ENCODE data around the gene MDM4.
"Not testable (repeated sequence)": the region's sequence is repeated elsewhere in the genome, so short reads cannot be mapped to it uniquely, and the experiment has no call there.

The MDM4 gene

DNA sequence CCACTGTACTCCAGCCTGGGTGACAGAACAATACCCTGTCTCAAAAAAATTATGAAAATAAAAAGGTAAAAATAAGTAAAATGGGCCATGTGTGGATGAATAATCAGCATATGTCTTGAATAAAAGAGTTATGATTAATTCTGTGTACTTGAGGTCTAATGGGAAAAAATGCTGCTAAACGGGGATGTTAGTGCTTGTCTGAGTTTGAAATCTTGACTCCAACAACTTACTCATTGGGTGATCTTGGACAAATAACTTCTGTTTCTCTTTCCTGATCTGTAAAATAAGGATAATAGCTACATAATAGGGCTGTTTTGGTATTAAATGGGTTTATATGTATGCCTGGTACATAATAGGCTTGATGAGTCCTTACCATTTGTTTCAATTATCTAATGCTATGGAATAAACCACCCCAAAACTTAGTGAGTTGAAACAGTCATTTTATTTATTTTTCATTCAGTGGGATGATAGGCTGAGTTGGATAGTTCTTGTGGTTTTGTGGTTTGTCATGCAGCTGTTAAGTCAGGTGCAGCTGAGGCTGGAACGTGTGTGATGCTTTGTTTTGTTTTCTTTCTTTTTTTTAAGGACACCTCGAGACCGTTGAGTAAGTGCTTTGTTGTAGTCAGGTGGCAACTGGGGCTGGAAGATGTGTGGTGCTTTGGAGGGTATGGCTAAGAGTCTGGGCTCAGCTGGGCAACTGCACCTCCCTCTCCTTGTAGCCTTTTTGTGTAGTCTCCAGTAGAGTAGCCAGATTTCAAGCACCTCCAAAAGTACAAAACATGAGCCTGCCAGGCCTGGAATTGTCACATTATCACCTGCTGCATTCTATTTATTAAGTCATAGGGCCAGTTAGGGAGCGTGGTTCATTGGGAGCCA lies 4.9 kb downstream of the MDM4 start:
- DNase-seq, result peak; percentile 39

DNA sequence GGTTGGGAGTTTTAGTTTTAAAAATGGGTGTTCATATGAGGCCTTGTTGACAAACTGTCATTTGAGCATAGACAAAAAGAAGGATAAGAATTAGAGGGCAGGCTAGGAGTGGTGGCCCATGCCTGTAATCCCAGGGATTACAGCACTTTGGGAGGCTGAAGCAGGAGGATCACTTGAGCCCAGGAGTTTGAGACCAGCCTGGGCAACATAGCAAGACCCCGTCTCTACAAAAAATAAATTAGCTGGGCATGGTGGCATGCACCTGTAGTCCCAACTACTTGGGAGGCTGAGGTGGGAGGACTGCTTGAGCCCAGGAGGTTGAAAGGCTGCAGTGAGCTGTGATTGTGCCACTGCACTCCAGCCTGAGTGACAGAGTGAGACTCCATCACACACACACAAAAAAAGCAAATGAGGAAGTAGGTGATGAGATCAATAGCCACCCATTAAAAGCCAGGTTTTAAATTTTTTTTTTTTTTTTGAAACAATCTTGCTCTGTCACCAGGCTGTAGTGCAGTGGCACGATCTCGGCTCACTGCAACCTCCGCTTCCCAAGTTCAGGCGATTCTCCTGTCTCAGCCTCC lies 5.8 kb downstream of the MDM4 start:
- DNase-seq, result not testable (repeated sequence)

DNA sequence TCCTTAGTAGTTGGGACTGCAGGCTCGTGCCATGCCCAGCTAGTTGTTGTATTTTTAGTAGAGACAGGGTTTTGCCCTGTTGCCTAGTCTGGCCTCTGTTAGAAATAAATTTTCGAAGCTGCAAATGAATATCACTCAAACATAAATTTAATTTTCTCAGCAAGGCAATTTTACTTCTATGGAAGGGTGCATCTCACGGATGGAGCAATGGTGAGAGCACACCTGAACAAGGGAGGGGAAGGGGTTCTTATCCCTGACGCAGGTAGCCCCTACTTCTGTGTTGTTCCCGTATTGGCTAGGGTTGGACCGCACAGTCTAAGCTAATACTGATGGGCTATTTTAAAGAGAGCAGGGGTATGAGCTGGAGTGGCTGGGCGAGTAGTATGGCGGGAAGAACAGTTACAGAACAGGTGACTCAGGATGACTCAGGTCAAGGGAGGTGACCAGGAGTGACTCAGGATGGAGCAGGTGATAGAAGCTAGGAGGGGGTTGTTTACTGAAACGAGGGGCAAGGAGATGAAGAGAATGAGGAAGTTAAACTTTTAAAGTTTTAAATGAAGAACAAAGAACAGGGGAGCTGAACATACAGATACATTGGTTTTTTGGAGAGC lies 7.5 kb downstream of the MDM4 start:
- DNase-seq, result no peak

DNA sequence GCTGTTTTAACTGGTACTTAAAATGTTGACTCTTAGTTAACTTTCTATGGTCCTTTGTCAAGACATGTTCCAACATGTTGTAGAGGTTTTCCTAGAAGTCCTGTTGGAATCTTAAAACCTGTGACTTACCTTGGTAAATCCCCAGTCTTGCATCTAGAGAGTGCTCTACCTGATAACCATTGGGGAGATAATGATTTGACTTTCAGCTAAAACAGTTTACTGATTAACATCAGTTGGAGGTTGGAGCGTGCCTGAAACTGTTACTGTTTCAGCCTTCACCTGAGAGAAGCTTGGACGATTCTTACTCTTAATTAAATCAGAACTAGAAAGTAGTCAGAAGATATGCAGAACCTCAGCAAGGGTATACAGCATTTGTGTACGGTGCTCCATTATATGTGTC lies 8.8 kb downstream of the MDM4 start:
- DNase-seq, result no peak

DNA sequence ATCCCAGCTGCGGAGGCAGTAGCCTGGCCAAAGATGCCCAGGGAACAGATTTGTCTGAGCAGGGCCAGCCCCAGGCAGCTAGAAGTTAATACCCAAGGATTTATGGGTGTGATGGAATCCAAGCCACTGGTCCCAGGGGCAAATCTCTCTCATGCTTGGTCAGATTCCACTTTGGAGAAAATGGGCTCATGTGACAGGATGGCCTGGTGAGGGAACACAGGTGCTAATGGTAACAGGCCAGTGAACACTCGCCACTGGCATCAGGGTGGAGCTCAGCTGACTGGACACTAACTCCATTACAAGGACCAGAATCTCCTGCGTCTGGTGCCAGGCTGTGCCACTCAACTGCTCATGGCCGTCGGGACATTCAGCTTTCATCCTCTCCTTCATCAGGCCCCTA lies 12.0 kb downstream of the MDM4 start:
- no peak for DNase-seq

DNA sequence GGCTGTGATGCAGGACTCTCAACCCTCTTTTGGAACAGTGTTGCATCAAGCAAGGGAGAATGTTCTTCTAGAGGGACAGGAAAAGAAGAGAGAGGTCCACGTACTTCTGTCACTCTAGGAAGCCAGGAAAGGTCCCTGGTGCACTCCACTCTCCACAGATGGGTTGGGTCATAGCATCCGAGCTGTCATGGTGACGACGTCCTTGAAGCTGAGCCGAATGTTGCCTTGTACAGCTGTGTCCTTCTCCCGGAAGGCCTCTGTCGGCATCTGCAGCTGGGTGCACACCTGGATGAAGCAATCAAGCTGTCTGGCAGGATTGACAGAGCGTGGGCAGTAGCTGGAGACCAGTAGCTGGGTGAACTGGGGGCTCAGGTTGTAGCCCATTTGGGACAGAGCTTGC lies 12.5 kb downstream of the MDM4 start:
- DNase-seq, result no peak

DNA sequence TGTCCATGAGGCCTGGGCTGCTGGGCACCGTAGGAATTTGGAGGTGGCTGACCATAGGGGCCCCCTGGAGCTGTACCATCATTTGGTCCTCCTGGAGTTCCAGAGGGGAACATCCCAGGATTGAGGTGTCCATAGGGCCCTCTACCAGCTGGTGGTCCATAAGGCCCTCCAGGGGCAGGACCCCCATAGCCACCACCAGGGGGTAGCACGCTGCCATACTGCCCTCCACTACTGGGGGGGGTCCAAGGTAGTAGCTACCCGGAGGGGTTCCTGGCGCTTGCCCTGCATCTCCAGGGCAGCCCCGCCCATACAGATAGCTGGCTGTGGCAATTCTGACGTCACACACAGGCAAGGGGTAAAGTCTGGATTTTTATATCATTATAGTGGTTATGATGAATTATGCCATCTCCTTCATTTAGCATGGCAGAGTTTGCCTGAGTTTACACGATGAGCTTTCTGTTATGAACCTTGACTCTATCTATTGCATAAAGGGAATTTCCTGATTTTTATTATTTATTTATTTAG lies 13.2 kb downstream of the MDM4 start:
- DNase-seq, result no peak

DNA sequence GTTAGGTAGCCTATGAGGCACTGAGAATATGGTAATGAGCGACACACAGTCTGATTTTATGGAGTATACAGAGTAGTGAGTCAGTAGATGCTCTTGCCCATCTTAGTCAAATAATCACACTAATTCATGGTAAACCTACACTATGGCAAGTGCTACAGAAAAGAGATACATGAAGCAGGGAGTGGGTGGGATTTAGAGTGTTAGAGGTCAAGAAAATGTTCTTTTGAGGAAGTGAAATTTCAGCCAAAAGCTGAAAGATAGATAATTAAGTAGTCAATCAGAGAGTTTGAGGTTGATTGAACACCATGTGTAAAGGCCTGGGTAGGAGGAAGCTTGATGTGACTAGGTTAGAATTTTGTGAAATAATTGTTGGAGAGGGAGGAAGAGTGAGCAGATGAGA lies 14.7 kb downstream of the MDM4 start:
- DNase-seq, result no peak

DNA sequence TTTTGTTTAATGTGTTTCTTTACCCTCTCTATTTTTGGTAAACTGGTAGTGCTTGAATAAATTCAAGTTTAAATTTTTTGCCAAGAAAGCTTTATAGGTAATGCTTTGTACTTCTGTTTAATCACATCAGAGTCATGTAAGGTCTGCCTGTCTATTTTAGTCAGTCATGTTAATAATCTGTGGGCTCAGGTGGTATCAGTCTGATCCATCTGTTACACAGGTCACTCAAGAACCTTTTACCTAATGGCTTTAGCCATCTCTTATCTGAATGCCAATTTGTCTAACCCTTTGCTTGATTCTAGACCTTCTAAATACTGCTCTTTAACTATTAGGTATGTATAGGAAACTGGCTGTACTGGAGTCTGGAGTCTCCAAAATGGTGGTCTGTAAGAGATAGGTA lies 16.6 kb downstream of the MDM4 start:
- DNase-seq, result no peak

DNA sequence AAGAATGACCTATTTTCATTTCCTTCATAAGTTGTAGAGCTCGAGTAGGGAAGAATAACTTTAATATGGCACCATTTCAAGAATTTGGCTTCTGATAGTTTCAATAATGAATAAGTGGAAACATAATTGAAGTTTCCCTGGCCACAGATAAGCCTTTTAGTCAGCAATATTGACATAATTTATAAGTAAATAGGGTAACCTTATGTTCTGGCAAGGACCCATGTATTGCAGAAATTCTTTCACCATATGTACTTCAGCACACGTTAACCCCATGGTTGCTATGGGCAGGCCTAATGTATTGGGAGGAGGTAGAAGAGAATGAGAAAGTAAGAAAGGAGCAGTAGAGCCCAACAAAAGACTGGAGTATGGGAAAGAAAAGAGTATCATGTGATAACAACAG lies 25.4 kb downstream of the MDM4 start:
- no peak for DNase-seq

DNA sequence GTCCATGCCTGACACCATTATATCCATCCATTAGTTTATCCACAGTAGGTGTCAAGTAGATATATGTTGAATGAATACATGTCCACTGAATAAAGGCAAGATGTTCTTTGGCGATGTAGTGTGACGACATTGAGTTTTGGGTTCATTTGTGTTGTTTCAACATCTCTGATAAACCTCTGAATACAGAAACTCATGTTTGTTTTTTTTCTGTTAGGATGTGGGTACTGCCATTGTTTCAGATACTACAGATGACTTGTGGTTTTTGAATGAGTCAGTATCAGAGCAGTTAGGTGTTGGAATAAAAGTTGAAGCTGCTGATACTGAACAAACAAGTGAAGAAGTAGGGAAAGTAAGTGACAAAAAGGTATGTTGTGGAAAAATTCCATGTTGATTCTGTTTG lies 28.1 kb downstream of the MDM4 start:
- DNase-seq, result no peak

DNA sequence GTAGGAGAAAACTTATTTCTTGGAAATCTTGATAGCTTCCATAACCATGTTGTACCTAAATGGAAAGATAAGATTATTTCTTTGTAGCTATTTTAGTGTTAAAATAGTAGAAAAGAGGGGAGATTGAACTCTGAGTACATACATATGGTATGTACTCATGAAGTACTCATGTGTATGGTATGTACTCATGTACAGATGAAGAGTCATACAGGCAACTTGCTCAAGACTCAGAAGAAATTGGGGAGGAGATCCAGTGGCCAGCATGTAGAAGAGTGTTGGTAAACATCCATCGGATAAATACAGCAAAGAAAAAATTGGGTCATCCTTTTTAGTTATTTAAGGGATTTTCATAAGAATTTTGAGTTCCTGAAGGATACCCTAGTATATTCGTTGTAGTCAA lies 29.0 kb downstream of the MDM4 start:
- no peak for DNase-seq

DNA sequence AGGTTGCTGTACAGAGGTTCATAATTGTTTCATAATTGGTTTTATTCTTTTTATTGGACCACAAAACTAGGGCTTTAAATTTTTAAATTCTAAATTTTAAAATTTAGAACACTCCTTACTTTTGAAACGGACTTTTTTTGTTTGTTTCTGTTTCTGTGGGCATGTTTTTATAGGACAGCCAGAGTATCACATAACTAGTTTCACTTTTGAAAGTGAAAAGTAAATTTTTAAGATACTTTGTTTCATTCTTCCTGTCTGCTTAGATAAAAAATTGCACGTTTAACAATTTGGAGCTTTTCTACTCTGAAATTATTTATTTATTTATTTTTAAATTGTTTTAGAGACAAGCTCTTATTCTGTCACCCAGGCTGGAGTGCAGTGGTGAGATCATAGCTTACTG lies 29.7 kb downstream of the MDM4 start:
- DNase-seq, result no peak

DNA sequence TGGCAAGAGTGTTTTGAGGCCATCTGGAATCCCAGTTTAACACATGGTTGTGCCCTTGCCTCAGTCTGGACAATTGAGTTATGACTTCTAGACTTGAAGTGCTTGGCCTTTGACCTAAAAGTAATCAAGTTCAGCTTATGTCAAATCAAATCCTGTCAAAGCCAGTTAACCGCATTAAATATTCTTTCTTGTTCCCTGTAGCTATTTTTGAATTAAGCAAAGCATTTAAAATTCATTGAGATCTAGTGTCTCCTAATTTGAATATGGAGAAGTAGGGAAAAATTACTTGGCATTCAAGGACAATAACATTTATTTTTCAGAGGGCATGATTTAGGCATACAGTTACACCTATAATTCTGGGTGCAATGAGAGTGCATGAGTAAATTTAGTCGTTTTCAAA lies 32.1 kb downstream of the MDM4 start:
- DNase-seq, result no peak

DNA sequence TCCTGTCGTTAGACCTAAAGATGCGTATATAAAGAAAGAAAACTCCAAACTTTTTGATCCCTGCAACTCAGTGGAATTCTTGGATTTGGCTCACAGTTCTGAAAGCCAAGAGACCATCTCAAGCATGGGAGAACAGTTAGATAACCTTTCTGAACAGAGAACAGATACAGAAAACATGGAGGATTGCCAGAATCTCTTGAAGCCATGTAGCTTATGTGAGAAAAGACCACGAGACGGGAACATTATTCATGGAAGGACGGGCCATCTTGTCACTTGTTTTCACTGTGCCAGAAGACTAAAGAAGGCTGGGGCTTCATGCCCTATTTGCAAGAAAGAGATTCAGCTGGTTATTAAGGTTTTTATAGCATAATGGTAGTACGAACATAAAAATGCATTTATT lies 33.1 kb downstream of the MDM4 start:
- no peak for DNase-seq

DNA sequence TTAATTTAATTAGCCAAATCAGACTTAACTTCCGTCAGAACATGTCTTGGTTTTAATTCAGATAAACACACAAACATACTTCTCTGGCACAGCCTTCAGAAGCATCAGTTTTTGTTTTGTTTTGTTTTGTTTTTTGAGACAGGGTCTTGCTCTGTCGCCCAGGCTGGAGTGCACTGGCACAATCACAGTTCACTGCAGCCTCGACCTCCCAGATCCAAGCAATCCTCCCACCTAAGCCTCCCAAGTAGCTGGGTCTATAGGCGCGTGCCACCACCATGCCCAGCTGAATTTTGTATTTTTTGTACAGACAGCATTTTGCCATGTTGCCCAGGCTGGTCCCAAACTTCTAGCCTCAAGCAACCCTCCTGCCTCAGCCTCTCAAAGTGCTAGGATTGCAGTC lies 34.7 kb downstream of the MDM4 start:
- no peak for DNase-seq

DNA sequence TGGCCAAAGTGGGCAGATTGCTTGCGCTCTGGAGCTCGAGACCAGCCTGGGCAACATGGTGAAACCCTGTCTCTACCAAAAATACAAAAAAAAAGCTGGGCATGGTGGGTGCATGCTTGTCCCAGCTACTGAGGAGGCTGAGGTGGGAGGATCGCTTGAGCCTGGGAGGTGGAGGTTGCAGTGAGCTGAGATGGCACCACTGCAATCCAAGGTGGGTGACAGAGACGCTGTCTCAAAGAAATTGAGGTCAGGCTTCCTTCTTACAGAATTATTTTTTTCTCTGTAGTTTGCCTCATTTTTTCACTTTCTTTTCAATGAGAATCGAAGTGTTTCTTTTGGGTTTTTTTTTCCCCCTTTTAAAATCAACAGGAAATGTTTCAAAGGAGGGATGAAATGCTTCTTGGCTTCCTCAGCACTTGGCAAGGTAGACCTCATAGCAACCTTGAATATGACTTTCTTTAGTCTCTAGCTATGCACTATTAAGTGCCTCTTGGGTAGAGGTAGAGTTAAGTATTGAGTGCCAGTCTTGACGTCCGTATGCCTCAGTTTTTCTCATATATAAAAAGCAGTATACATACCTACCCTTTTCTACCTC lies 40.3 kb downstream of the MDM4 start:
- DNase-seq, result no peak

DNA sequence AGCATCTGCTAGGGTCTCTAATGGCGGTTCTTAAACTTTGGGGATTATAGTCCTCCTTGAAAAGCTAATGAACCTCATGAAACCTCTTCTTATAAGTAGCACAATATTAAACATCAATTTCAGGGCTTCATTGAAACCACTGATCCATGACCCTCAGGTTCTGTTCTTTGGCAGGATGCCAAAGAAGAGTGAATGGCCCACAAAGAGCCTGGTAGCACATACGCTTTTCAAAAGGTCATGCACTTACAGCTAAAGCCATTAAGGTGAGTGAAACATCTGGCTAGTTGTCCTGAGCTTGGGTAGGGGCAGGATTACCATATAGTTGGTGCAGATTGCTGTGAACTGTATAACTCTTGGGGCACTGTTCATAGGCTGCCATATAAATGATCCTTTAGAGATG lies 42.3 kb downstream of the MDM4 start:
- no peak for DNase-seq

DNA sequence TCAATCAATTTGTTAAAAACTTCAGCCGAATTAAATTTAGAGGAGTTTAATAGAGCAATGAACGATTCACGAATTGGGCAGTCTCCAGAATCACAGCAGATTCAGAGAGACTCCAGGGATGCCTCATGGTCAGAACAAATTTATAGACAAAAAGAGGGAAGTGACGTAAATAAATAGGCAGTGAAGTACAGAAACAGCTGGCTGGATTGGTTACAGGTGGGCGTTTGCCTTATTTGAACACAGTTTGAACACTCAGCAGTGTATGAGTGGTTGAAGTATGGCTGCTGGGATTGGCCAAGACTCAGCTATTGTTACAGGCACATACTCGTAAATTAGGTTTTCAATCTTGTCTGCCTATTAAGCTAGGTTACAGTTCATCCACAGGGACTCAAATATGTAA lies 43.8 kb downstream of the MDM4 start:
- DNase-seq, result not testable (repeated sequence)

DNA sequence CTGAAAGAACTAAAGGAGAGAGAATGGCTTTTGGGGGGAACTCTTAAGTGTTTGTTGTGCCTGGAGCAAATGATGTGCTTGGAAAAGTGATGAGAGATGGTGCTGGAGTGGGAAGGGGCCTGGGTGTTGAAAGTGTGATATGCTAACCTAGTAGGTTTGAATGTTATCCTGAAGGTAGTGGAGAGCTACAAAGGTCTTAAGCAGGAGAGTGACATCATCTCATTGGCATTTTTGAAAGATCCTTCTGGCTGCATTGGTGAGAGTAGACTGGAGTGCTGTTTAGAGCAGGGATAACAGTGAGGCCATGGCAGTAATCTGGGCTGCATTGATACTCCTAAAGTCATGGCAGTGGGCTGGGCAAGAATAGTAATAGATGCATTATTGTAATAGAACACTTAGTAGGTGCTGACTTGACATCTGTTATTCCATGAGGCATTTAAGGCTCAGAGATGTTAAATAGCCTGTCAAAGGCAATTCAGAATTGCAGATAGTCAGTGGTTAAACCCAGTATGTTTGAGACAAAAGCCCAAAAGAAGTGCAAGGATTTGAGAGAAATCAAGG lies 44.5 kb downstream of the MDM4 start:
- no peak for DNase-seq

DNA sequence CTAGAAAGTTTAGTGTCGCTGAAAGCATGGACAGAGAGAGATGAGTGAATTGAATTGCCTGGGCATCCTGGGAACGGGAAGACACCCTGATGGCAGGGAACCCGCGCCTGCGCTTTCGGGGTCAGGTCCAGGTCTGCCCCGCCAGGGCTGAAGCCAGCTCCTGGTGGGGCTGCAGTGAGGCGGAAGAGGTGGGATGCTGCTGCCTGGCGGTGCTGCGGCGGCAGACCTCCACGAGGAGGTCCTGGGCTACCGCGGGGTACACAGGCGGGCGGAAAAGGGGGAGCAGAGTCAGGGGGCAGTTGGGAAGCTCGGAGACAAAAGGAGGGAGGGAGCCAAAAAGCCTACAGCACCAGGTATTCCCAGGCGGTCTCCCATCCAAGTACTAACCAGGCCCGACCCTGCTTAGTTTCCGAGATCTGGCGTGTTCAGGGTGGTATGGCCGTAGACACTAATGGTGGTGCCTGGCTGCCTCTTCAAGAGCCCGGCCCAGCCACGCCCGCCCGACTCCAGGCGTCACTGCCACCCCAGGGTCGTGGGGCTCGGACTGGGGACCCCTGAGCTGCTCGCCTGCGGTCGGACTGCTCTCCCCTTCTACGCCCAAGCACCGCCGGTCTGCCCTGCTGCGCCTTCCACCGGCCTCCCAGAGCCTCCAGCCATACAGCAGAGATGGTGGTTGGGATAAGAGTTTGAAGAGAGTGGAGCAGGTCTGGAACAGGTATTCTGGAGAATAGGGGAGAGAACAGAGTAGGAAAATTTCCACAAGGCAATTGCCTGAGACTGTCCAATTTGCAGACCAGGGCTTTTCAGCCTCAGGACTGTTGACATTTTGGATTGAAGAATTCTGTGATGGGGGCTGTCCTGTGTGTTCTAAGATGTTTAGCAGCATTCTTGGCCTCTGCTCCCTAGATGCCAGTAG lies 46.1 kb downstream of the MDM4 start:
- DNase-seq, result no peak

DNA sequence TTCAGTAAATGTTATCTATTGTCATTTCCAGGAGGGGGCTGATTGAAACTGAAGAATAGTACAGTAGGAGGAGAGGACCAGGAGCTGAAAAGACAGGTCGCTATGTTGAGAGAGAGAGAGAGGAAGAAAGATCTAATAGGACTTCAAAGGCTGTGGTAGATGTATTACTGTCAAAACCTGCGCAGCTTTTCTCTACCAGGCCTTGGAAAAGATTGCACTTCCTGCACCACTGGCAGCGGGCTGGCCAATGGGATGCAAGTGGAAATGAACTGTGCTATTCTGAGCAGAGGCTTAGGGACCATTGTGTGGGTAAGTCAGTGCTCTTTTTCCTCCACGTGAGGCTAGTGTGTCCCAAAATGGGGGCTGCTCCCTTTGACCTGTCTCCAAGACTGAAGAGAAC lies 47.1 kb downstream of the MDM4 start:
- DNase-seq, result no peak
